NT2/D1 (cell line): ENCODE results near the gene GBP6.

Source experiments
- SUZ12 ChIP-seq: IDR thresholded peaks from 2 replicates; pipeline ENCODE4 v1.6.1; 2011; ENCODE audit not compliant: insufficient read length, insufficient read depth; ENCODE audit errors: extremely low read depth
- ZNF274 ChIP-seq: IDR thresholded peaks from 2 replicates; pipeline ENCODE4 v1.6.1; 2011; ENCODE audit warnings: mild to moderate bottlenecking, low read depth, low read length

DNA sequence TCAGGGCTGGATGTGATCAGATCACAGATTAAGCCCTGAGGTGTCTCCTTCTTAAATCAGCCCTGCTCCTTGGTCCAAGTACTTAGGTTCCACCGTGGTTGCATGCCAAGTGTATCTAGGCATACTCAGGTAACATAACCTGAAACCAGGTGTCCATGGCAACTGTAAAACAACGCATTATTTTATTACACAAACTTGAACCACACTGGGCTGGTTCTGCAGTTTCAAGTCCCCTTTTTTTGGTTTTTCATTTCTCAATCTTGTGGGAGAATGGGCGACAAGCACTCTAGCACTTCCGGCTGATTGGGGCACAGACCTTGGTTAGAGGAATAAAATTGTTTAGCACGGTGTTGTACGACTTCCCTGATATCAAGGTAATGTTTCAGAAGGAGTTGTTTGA, 65.2 kb downstream of the GBP6 start:
- TF ChIP-seq ZNF274 (no peak), SUZ12 (no peak)
